ENCODE data around the gene ERC2. TPM values are rescaled to one million over a fixed set of nuclear protein-coding genes. Genes with fewer than 3 reads are reported as not detected.

The ERC2 gene
- total RNA-seq, 1 experiment from 2014 or later: 0.90 TPM

- no peaks in the 10 kb centered on the region for H3K4me1 ChIP-seq (ENCODE audit: insufficient read depth, low read length, poor library complexity, severe bottlenecking)
- DNase-seq (ENCODE audit: low spot score): no peak
- H3K36me3 ChIP-seq (ENCODE audit: insufficient read depth, low read length, poor library complexity, severe bottlenecking): no peaks in the 10 kb centered on the region
- BruUV-seq (replicated peaks): no TSS peak
- no peak for TF ChIP-seq EZH2 (IDR thresholded peaks at IDR 0.05; ENCODE audit: borderline replicate concordance, low read depth, low read length, poor library complexity, severe bottlenecking)
- TF ChIP-seq, protein P1, sequence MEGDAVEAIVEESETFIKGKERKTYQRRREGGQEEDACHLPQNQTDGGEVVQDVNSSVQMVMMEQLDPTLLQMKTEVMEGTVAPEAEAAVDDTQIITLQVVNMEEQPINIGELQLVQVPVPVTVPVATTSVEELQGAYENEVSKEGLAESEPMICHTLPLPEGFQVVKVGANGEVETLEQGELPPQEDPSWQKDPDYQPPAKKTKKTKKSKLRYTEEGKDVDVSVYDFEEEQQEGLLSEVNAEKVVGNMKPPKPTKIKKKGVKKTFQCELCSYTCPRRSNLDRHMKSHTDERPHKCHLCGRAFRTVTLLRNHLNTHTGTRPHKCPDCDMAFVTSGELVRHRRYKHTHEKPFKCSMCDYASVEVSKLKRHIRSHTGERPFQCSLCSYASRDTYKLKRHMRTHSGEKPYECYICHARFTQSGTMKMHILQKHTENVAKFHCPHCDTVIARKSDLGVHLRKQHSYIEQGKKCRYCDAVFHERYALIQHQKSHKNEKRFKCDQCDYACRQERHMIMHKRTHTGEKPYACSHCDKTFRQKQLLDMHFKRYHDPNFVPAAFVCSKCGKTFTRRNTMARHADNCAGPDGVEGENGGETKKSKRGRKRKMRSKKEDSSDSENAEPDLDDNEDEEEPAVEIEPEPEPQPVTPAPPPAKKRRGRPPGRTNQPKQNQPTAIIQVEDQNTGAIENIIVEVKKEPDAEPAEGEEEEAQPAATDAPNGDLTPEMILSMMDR (conservative IDR thresholded peaks at IDR 0.05; ENCODE audit: low read depth, low read length): no peak
- H3K27me3 ChIP-seq (replicated peaks; ENCODE audit: insufficient read depth, low read depth, low read length, poor library complexity): no peaks in the 10 kb centered on the region
- no peaks in the 10 kb centered on the region for H3K9me3 ChIP-seq (ENCODE audit: low read depth, low read length, poor library complexity, severe bottlenecking)
- POLR2A ChIA-PET (ENCODE audit: low non-redundant PET): no interaction called here
- CTCF ChIA-PET: no interaction called here
- no peak overlapping the region for H3K27ac ChIP-seq (ENCODE audit: low read depth, low read length, poor library complexity, severe bottlenecking)
- intact Hi-C loops (cut with micrococcal nuclease; ENCODE audit: unreplicated experiment): no loop called here
- no peak overlapping the region for H3K4me3 ChIP-seq (ENCODE audit: low read depth, low read length, poor library complexity, severe bottlenecking)
These were observed 758.8 kb downstream of the ERC2 start for GRCh38 chr3:55709411-55710012.

DNA sequence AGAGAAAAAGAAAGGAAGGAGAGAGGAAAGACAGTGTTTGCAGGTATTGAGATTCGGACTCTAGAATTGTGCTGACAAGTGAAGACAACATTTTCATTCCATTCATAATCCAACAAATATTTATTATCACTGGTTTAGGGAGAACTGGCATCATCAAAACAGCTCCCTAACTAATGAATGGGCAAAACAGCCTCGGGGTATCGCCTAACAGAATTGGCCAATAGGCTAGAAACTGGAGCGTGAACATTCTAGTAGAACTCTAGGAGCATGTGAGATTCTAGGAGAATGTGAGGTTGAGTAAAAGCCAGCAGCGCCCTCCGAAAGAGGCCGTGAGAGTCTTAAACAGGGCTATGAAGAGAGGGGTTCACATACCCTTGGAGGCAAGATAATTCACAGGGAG is 759.3 kb downstream of the ERC2 start:
- no TSS peak for BruUV-seq (replicated peaks)
- H3K36me3 ChIP-seq (ENCODE audit: insufficient read depth, low read length, poor library complexity, severe bottlenecking): no peaks in the 10 kb centered on the region
- H3K4me1 ChIP-seq (ENCODE audit: insufficient read depth, low read length, poor library complexity, severe bottlenecking): no peaks in the 10 kb centered on the region
- intact Hi-C loops (cut with micrococcal nuclease; ENCODE audit: unreplicated experiment): no loop called here
- no peak for DNase-seq (ENCODE audit: low spot score)
- CTCF ChIA-PET: no interaction called here
- H3K27me3 ChIP-seq (replicated peaks; ENCODE audit: insufficient read depth, low read depth, low read length, poor library complexity): no peaks in the 10 kb centered on the region
- POLR2A ChIA-PET (ENCODE audit: low non-redundant PET): no interaction called here
- H3K9me3 ChIP-seq (ENCODE audit: low read depth, low read length, poor library complexity, severe bottlenecking): no peaks in the 10 kb centered on the region
- H3K27ac ChIP-seq (ENCODE audit: low read depth, low read length, poor library complexity, severe bottlenecking): no peak overlapping the region
- TF ChIP-seq, protein P1 (conservative IDR thresholded peaks at IDR 0.05; ENCODE audit: low read depth, low read length): no peak
- no peak for TF ChIP-seq EZH2 (IDR thresholded peaks at IDR 0.05; ENCODE audit: borderline replicate concordance, low read depth, low read length, poor library complexity, severe bottlenecking)
- no peak overlapping the region for H3K4me3 ChIP-seq (ENCODE audit: low read depth, low read length, poor library complexity, severe bottlenecking)

- POLR2A ChIA-PET (ENCODE audit: low non-redundant PET): no interaction called here
- TF ChIP-seq, protein P1 (conservative IDR thresholded peaks at IDR 0.05; ENCODE audit: low read depth, low read length): no peak
- TF ChIP-seq EZH2 (IDR thresholded peaks at IDR 0.05; ENCODE audit: borderline replicate concordance, low read depth, low read length, poor library complexity, severe bottlenecking): no peak
- intact Hi-C loops (cut with micrococcal nuclease; ENCODE audit: unreplicated experiment): no loop called here
- DNase-seq (ENCODE audit: low spot score): no peak
- Histone ChIP-seq H3K9me3 (ENCODE audit: low read depth, low read length, poor library complexity, severe bottlenecking) (no peaks in the 10 kb centered on the region), H3K4me1 (ENCODE audit: insufficient read depth, low read length, poor library complexity, severe bottlenecking) (no peaks in the 10 kb centered on the region), H3K36me3 (ENCODE audit: insufficient read depth, low read length, poor library complexity, severe bottlenecking) (no peaks in the 10 kb centered on the region), H3K4me3 (ENCODE audit: low read depth, low read length, poor library complexity, severe bottlenecking) (no peak overlapping the region), H3K27me3 (replicated peaks; ENCODE audit: insufficient read depth, low read depth, low read length, poor library complexity) (no peaks in the 10 kb centered on the region), H3K27ac (ENCODE audit: low read depth, low read length, poor library complexity, severe bottlenecking) (no peak overlapping the region)
- CTCF ChIA-PET: no interaction called here
- BruUV-seq (replicated peaks): no TSS peak
These were observed 760.0 kb downstream of the ERC2 start for GRCh38 chr3:55708242-55708641.

All from A673 (cell line).